Measurements from ENCODE around the gene OSBPL10. TPM values are rescaled to one million over a fixed set of nuclear protein-coding genes. Genes with fewer than 3 reads are reported as not detected.
"Not testable (repeated sequence)": the region's sequence is repeated elsewhere in the genome, so short reads cannot be mapped to it uniquely, and the experiment has no call there.

OSBPL10 gene
- total RNA-seq, 1 experiment from 2014 or later = 4.8 TPM

DNA sequence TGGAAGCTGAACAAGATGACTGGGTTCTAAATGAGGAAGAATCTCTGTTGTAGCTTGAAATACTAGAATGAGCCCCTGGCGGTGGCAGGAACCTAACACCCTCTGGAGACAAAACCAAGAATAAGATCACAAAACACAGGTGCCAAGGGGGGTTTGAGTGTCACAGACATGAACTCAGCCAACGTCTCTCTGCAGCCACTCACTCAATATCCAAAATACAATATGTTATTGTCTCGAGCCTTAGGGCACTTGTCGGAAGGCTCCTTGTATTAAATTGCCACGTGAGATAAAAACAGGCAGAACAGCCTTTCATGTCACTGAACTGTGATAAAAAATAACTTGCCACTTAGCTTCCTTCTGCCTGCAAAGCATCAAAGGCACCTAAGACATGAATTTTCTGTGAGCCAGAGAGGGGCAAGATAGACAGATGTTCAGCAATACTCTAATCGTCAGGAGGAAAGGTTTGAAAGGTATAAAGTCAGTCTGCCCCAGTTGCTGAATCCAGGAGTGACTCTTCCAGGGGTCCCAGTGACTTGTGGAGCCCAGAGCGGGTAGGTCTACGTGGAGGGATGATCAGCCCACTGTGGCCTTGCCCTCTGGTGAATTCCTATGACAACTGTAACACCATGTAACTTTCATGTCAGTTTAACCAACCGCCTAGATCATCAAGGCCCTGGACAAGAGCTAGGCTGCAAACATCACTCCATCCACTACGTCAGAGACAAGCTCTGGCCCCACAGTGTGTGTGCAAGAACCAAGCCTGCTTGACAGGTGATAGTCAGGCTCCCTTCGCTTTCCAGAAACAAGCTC lies 165.2 kb downstream of the OSBPL10 start:
- DNase-seq (ENCODE audit: low read depth) = no peak

DNA sequence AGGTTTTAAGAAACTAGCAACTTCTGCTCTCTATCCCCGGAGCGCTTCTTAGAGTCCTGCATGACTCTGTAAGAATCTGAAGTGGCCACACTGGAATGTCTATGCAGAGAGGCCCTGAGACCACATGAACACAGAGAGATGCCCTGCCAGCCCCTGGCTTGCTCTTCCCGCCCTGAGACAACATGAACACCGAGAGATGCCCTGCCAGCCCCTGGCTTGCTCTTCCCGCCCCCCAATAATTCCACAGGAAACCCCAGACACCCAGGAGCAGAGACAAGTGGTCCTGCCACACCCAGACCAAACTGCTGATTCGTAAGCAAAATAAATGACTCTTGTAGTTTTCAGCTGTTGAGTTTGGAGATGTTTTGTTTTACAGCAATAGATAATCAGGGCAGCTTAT lies 166.1 kb downstream of the OSBPL10 start:
- DNase-seq (ENCODE audit: low read depth) = no peak

DNA sequence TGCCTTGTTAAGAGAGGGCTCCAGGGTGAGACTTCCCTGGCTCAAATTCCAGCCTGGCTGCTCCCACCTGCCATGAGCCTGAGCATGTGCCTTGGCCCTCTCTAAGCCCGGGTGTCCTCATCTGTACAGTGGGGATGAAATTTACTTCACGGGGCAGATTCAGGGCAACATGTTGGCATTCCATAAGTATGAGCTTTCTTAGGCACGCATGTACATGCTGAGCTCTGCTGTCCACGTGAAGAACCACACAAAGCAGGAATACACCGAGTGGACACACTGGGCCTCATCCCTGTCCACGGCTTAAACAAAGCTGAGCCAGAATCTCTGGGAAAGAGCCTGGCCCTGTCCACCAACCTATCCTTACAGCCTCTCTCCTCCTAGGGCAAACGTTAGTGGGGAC lies 167.4 kb downstream of the OSBPL10 start:
- no peak for DNase-seq (ENCODE audit: low read depth)

DNA sequence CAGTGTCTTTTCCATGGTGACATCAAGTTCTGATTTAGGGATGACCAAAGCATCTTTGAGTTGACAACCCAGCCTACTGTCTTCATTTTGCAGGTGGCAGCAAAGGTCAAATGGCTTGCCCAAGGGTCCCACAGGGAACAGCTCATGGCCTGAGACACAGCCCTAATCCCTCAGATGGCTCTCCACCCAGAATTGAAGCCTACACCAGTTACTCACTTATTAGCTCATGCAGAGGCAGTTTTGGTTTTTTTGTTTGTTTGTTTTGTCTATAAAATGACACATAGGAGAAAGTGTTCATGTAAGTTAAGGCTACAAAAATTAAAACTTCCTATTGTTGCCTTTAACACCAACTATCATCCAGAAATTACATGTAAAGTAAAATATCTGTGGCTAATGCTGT lies 167.9 kb downstream of the OSBPL10 start:
- DNase-seq (ENCODE audit: low read depth) = no peak

DNA sequence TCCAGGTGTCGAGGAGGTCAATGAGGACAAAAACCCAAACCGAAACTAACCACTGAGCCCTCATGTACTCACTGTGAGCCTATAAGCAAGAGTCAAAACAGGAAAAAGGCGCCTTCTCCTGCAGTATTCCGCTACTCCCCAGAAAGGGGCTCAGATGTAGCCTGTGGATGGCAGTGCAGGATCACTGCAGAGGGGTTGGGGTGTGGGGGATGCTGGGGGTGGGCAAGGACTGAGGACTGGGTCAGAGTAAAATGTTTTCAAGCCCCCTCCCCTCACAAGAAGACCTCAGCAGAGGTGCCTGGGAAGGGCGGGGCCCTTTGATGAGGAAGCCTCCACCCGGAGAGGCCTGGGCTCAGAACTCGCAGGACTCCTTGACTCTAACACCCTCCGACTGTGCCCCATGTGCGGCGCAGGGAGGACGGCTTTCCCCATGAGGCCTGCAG lies 170.1 kb downstream of the OSBPL10 start:
- DNase-seq (ENCODE audit: low read depth) = no peak

- DNase-seq (ENCODE audit: low read depth) = no peak
Observed at GRCh38 chr3:31808143-31808720, 172.8 kb downstream of the OSBPL10 start.

DNA sequence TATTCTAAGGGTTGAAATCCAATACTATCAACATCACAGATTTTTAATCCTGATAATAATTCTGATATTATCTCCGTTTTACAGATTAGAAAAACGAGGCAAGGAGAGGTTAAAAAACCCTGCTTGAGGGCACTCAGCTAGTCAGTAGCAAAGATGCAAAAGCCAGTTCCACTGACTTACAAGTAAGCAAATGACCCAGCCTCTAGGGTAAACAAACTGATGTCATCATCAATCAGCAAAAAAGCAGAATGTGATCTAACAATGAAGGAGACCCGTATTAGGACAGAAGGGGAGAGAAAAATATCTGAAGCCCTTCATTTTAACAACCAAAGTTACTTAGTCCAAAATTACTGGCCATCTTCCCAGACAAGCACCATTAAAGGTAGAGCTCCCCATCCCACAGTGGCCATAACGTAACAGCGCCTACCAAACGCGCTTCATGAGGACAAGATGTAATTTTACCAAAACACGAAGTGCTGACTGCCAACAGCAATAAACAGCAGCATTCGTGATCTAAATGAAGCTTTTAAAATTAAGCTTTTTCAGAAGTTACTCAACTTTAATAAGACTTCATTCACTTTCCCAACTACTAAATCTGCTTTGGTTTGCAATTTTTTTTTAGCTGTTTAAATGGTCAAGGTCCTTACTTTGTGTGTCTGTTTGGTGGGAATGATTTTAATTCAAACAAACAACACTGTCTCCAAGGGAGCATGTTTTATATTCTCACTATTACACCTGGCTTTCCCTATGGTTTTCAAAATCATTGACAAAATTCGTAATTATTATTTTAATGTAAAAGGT lies 176.6 kb downstream of the OSBPL10 start:
- no peak for DNase-seq (ENCODE audit: low read depth)

GRCh38 chr3:31802981-31803740 lies 177.9 kb downstream of the OSBPL10 start:
- DNase-seq (ENCODE audit: low read depth) = no peak

- no peak for DNase-seq (ENCODE audit: low read depth)
Observed at GRCh38 chr3:31800436-31800835, 180.6 kb downstream of the OSBPL10 start.

DNA sequence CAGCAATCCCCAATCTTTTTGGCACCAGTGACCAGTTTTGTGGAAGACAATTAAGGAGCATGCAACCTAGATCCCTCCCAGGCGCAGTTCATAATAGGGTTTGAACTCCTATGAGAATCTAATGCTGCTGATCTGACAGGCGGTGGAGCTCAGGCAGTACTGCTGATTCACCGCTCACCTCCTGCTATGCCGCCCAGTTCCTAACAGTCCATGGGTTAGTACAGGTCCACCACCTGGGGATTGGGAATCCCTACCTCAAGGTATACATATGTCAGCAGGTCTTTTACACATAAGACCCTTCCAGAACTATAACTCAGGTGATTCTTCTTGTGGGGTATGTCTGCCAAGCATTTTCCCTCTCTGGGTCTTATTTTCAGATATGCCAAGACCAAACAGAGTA lies 182.2 kb downstream of the OSBPL10 start:
- no peak for DNase-seq (ENCODE audit: low read depth)

DNA sequence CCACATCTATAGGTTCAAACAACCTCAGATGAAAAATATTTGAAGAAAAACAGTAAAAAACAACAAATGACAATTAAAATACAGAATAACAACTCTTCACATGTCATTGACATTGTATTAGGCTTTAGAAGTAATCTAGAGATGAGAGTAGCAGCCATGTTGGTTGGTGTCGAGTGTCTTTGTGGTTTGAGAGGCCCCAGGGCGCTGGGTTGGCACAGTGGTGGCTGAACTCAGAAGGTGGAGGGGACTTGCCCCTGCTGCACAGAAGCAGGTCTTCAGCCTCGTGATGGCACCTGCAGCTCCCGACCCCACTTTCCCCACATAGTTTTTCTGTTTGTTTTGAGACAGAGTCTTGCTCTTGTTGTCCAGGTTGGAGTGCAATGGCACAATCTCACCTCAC lies 187.2 kb downstream of the OSBPL10 start:
- DNase-seq (ENCODE audit: low read depth) = no peak

GRCh38 chr3:31791090-31791430 lies 190.0 kb downstream of the OSBPL10 start:
- no peak for DNase-seq (ENCODE audit: low read depth)

- no peak for DNase-seq (ENCODE audit: low read depth)
Observed at GRCh38 chr3:31790193-31791089, 190.6 kb downstream of the OSBPL10 start.

DNA sequence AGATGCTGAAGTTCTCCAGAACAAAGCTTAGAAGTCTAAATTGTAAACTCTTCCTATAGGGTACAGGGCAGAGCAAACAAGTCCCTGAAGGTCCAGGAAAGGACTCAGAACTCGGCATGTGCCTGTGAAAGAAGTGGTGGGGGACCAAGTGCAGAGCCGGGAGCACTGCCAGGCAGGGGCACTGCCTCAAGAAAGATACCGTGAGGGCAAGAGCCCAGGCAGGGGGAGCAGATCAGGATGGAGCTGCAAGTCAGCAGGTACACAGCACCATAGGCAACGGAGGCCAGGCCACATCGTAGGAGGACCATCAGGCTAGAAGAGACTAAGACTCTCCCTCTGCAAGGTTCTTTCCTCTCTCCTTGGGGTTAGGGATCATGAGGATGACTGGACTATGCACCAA lies 191.6 kb downstream of the OSBPL10 start:
- no peak for DNase-seq (ENCODE audit: low read depth)

GRCh38 chr3:31785734-31786133 lies 195.3 kb downstream of the OSBPL10 start:
- DNase-seq (ENCODE audit: low read depth) = no peak

- DNase-seq (ENCODE audit: low read depth) = no peak
Observed at GRCh38 chr3:31785286-31785685, 195.8 kb downstream of the OSBPL10 start.

GRCh38 chr3:31783851-31784250 lies 197.2 kb downstream of the OSBPL10 start:
- DNase-seq (ENCODE audit: low read depth) = not testable (repeated sequence)

DNA sequence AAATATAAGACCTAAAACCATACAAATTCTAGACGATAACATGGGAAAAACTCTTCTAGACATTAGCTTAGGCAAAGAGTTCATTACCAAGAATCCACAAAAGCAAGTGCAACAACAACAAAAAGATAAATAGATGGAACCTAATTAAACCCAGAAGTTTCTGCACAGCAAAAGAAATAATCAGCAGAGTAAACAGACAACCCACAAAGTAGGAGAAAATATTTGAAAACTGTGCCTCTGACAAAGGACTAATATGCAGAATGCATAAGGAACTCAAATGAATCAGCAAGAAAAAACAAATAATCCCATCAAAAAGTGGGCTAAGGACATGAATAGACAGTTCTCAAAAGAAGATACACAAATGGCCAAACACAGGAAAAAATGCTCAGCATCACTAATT lies 198.8 kb downstream of the OSBPL10 start:
- not testable (repeated sequence) for DNase-seq (ENCODE audit: low read depth)

- DNase-seq (ENCODE audit: low read depth) = no peak
Observed at GRCh38 chr3:31779514-31779913, 201.5 kb downstream of the OSBPL10 start.

- no peak for DNase-seq (ENCODE audit: low read depth)
Observed at GRCh38 chr3:31777887-31778286, 203.2 kb downstream of the OSBPL10 start.

GRCh38 chr3:31777092-31777491 lies 204.0 kb downstream of the OSBPL10 start:
- no peak for DNase-seq (ENCODE audit: low read depth)
